Testis (tissue), 3 donors: Measurements from ENCODE around the gene TSC22D4. TPM values are rescaled to one million over a fixed set of nuclear protein-coding genes. Genes with fewer than 3 reads are reported as not detected.

Experiments
- DNase-seq: peaks from one replicate; pipeline ENCODE4 v3.0.0-alpha.2; 2019
- H3K27ac ChIP-seq, 2 donors: fragments of 200-600 bp; sonication (generic); one replicate each; pipeline ENCODE4 v1.5.1; 2019
- H3K27me3 ChIP-seq: fragments of 200-600 bp; sonication (generic); one replicate; pipeline ENCODE4 v1.5.1; 2019
- H3K36me3 ChIP-seq: fragments of 200-600 bp; sonication (generic); one replicate; pipeline ENCODE4 v1.5.1; 2017; ENCODE audit warnings: low read depth; ENCODE audit errors: missing control alignments
- H3K4me1 ChIP-seq: fragments of 200-600 bp; sonication (generic); one replicate; pipeline ENCODE4 v1.5.1; 2019
- H3K4me3 ChIP-seq, 2 donors: fragments of 200-600 bp; sonication (generic); one replicate each; pipeline ENCODE4 v1.5.1; 2017 to 2019
- H3K9me3 ChIP-seq: fragments of 200-600 bp; sonication (generic); one replicate; pipeline ENCODE4 v1.5.1; 2017
- CTCF ChIP-seq, 3 experiments: fragments of 450-650 bp in 2 of 3; fragments of 200-600 bp in 1 of 3; sonication (generic) in 1 of 3; IDR thresholded peaks; one replicate each; pipeline ENCODE4 v1.5.1; 2016 to 2019; ENCODE audit warnings: antibody characterized with exemption in 3 of 3, mild to moderate bottlenecking in 2 of 3, moderate library complexity in 1 of 3
- POLR2A ChIP-seq: fragments of 450-650 bp; IDR thresholded peaks from one replicate; pipeline ENCODE4 v1.6.1; 2017; ENCODE audit warnings: antibody characterized with exemption, mild to moderate bottlenecking, moderate library complexity
- WGBS, 2 donors: methylation state at CpG; one replicate each; pipeline ENCODE4 v1.1.5; 2018; 5-methylcytosine and 5-hydroxymethylcytosine counted together
- intact Hi-C: fragments of 100-400 bp; cut with DNase I; formaldehyde crosslinking; loops from one replicate; pipeline ENCODE4 v1.15.1; 2023; ENCODE audit warnings: low total_unique reads
- polyA plus RNA-seq: library from polyadenylated mRNA; stranded (reverse); fragments of 350-450 nt; fragmentation: Illumina TruSeq; extraction: RNeasy Lipid Tissue Mini Kit (QIAGEN cat#74804); gene quantifications from one replicate; pipeline ENCODE4 v1.2.3, GENCODE V29; 2014; ENCODE audit warnings: low read depth, low replicate concordance; ENCODE audit not compliant: insufficient read depth
- total RNA-seq, 2 donors: library from RNA; depleted of rRNA; stranded (reverse); fragments of >200 nt; gene quantifications; one replicate each; pipeline ENCODE4 v1.2.3, GENCODE V29; 2016

The TSC22D4 gene
- total and polyA plus RNA-seq, 3 donors from 2014 or later, result 57.4 to 165 (median 135) TPM

DNA sequence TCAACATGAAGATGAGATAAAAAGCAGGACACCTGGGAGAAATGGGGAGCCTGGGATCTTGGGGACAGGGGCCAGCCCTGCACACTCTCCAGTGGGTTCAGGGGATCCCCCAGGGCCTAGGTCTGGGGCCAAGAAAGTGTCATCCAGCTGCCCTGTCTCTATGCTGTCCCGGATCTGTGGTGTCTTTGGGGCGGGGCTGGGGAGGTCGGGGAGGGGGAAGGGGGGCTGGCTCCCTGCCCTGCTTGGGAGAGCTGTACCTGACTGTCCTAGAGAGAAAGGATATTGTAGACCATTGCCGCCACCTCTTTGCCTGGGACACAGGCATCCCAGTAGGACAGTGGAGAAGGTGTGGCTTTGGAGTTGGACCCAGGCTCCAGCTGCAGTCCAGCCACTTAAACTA is 8.0 kb downstream of the TSC22D4 start:
- H3K27ac ChIP-seq, result no peak overlapping the region
- H3K4me3 ChIP-seq, result no peak overlapping the region
- no peaks in the 10 kb centered on the region for H3K36me3 ChIP-seq
- H3K9me3 ChIP-seq, result no peaks in the 10 kb centered on the region
- WGBS, 2 donors, result 56% methylated on average over 4 of the region's 4 CpGs; no CpG with 5 or more reads in 1 of the 2 donors
- intact Hi-C loops, result no loop called here
- peaks cover 57% of the 10 kb centered on the region for H3K4me1 ChIP-seq
- no peak for TF ChIP-seq CTCF (IDR thresholded peaks at IDR 0.05)
- TF ChIP-seq POLR2A, result no peak
- DNase-seq, result no peak
- H3K27me3 ChIP-seq, result no peaks in the 10 kb centered on the region

GRCh38 chr7:100469227-100470044 is 9.6 kb downstream of the TSC22D4 start:
- WGBS, 2 donors, result 33 to 36% methylated on average over 11 to 13 of the region's 13 CpGs
- Histone ChIP-seq H3K27ac (no peak overlapping the region), H3K27me3 (no peaks in the 10 kb centered on the region), H3K36me3 (no peaks in the 10 kb centered on the region), H3K4me3 (no peak overlapping the region), H3K9me3 (no peaks in the 10 kb centered on the region), H3K4me1 (peaks cover 45% of the 10 kb centered on the region)
- peak; percentile 88 to 98 (median 97) for TF ChIP-seq CTCF (IDR thresholded peaks at IDR 0.05)
- no peak for TF ChIP-seq POLR2A
- intact Hi-C loops, result loop anchor here (5.0 kb wide), 1 partner anchor 223 kb away; the partner anchor contains the start of gene GIGYF1
- peak; percentile 93 for DNase-seq

DNA sequence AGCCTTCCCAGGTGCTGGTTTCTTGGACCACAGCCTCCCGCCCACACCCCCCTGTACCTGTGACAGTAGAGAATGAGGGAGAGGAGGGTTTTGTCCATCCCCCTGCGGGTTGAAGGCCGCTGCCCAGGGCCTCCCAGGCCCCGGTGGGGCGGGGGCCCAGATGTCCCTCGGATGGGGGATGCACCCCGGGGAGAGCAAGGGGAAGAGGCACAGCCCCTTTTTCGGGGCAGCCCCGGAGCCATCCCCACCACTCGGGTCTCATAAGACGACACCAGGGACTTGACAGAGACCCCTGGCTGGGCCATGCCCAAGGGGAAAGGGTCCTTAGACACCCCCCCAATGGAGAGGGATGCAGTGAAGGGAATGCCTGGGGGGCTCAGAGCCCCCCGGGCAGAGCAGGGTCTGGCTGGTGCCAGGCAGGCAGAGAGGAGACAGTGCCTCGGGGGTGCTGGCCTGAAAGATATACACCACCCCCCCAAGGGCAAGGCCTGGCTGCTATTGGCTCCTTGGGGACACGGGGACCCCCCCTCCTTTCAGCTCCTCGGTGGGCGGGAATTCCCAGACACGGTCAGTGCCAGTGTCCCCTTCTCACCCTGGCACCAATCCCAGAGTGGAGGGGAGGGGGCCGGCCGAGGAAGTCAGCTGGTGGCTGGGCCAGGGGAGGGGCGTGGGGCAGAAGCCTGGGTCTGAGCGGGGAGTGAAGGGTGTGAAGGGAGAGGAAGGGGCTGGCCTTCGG is 11.2 kb downstream of the TSC22D4 start:
- H3K36me3 ChIP-seq, result no peaks in the 10 kb centered on the region
- H3K27ac ChIP-seq, result peak overlapping the region; percentile 24 to 63
- TF ChIP-seq CTCF (IDR thresholded peaks at IDR 0.05) (no peak), POLR2A (no peak)
- WGBS, 2 donors, result 56 to 80% methylated on average over 2 to 22 of the region's 22 CpGs
- intact Hi-C loops, result loop anchor here (5.0 kb wide), 1 partner anchor 224 kb away; the partner anchor contains the start of gene GIGYF1
- no peaks in the 10 kb centered on the region for H3K27me3 ChIP-seq
- DNase-seq, result no peak
- peaks cover 33% of the 10 kb centered on the region for H3K4me1 ChIP-seq
- no peaks in the 10 kb centered on the region for H3K9me3 ChIP-seq
- no peak overlapping the region for H3K4me3 ChIP-seq

GRCh38 chr7:100466653-100467605 is 12.1 kb downstream of the TSC22D4 start:
- Histone ChIP-seq H3K4me3 (no peak overlapping the region), H3K4me1 (peaks cover 24% of the 10 kb centered on the region), H3K36me3 (no peaks in the 10 kb centered on the region), H3K9me3 (no peaks in the 10 kb centered on the region), H3K27me3 (no peaks in the 10 kb centered on the region), H3K27ac (peak overlapping the region; percentile 63 to 80)
- no peak for DNase-seq
- WGBS, 2 donors, result 62 to 69% methylated on average over 10 to 32 of the region's 32 CpGs
- intact Hi-C loops, result loop anchor here (5.0 kb wide), 1 partner anchor 225 kb away; the partner anchor contains the start of gene GIGYF1
- TF ChIP-seq CTCF (IDR thresholded peaks at IDR 0.05) (no peak), POLR2A (no peak)
